GM23338 (cell line): ENCODE measurements around the gene GRID2.

Experiments used
- CTCF ChIP-seq, 2 experiments: fragments of 200-600 bp in 1 of 2; sonication (generic) in 1 of 2; conservative IDR thresholded peaks; 2 replicates each; pipeline versions ENCODE4 v1.5.1 to v1.6.1; 2016 to 2017; ENCODE audit warnings: antibody characterized with exemption in 2 of 2, low read depth in 2 of 2, mild to moderate bottlenecking in 2 of 2, moderate library complexity in 1 of 2
- ETS1 ChIP-seq: IDR thresholded peaks from 2 replicates; pipeline ENCODE4 v1.6.1; 2016; ENCODE audit warnings: antibody characterized with exemption
- EZH2 ChIP-seq: fragments of 200-600 bp; sonication (generic); IDR thresholded peaks from one replicate; pipeline ENCODE4 v1.8.0; 2017; ENCODE audit warnings: antibody characterized with exemption, mild to moderate bottlenecking, low read depth; ENCODE audit not compliant: unreplicated experiment
- EZH2phosphoT487 ChIP-seq: fragments of 200-600 bp; sonication (generic); IDR thresholded peaks from one replicate; pipeline ENCODE4 v1.8.1; 2018; ENCODE audit warnings: antibody characterized with exemption; ENCODE audit not compliant: unreplicated experiment
- JUNB ChIP-seq: IDR thresholded peaks from one replicate; pipeline ENCODE4 v1.6.1; 2016; ENCODE audit warnings: antibody characterized with exemption; ENCODE audit not compliant: unreplicated experiment
- POLR2AphosphoS5 ChIP-seq: IDR thresholded peaks from 2 replicates; pipeline ENCODE4 v1.6.1; 2016; ENCODE audit warnings: antibody characterized with exemption, low read depth
- REST ChIP-seq: IDR thresholded peaks from one replicate; pipeline ENCODE4 v1.6.1; 2018; ENCODE audit warnings: antibody characterized with exemption; ENCODE audit not compliant: unreplicated experiment
- ZNF114 ChIP-seq: fragments of 250-450 bp; sonication (Bioruptor Pico); IDR thresholded peaks from 2 replicates; pipeline ENCODE4 v1.5.0; 2020; ENCODE audit warnings: mild to moderate bottlenecking, moderate library complexity
- ZNF462 ChIP-seq: fragments of 250-450 bp; sonication (Bioruptor Pico); IDR thresholded peaks from 2 replicates; pipeline ENCODE4 v1.5.0; 2020; ENCODE audit warnings: mild to moderate bottlenecking, moderate library complexity

- TF ChIP-seq POLR2AphosphoS5 (no peak), CTCF (conservative IDR thresholded peaks at IDR 0.05; ENCODE audit: low read depth in 2 of 2) (no peak), EZH2 (no peak), ZNF462 (CRISPR knock-in tag) (no peak), ZNF114 (CRISPR knock-in tag) (no peak), ETS1 (no peak), EZH2phosphoT487 (no peak), JUNB (no peak), REST (no peak)
Observed at GRCh38 chr4:93495346-93495745, 1191.6 kb downstream of the GRID2 start.
